ENCODE data around the gene CRYBG1. TPM values are rescaled to one million over a fixed set of nuclear protein-coding genes. Genes with fewer than 3 reads are reported as not detected.

CRYBG1 gene
- total RNA-seq, 2 donors from 2014 or later = 2.5 to 2.7 TPM

DNA sequence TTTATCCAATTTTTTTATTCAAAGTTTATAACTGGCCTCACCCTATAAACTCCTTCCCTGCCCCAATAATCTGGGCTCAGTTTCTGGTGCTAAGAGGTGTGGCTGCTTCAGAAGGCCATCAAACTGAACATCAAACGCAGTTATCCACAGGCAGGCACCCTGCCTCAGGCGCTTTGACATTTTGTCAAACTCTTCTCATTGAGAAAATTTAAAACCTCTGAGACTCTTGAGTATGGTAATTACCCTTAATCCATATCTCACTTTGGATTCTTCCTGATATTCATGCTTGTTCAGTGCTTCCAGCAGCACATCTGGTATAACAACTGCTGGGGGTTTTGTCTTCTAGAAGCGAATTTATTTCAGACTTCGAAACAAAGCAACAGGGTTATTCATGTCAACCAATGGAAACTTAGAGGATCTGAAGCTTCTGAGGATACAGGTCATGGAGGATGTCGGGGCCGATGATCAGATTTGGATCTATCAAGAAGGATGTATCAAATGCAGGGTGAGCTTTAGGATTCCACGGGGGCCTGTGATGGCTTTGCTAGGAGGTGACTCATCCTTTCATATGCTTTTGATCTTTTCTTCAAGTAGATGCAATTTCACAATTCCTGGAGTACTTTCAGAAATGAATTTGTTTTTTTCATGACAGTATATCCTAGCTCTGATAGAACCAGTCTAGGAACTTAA is 200.6 kb downstream of the CRYBG1 start:
- Histone ChIP-seq H3K4me3 (ENCODE audit: low read length) (no peak overlapping the region), H3K9me3 (ENCODE audit: control insufficient read depth, low read length) (no peaks in the 10 kb centered on the region), H3K36me3 (ENCODE audit: control insufficient read depth, insufficient read depth, low read length) (no peaks in the 10 kb centered on the region), H3K27me3 (ENCODE audit: control insufficient read depth, insufficient read depth, low read length, poor library complexity, severe bottlenecking) (no peaks in the 10 kb centered on the region), H3K9ac (ENCODE audit: extremely low read depth, low read length, poor library complexity, severe bottlenecking) (no peak overlapping the region), H3K27ac (ENCODE audit: low read depth, low read length) (no peak overlapping the region), H3K4me1 (ENCODE audit: control insufficient read depth, insufficient read depth, low read length) (no peaks in the 10 kb centered on the region)
- Mint-ChIP-seq H3K4me3 (no peak overlapping the region), H3K4me1 (no peaks in the 10 kb centered on the region), H3K27me3 (ENCODE audit: insufficient read depth) (no peaks in the 10 kb centered on the region), H3K27ac (no peak overlapping the region), H3K36me3 (ENCODE audit: low read depth) (no peaks in the 10 kb centered on the region), H3K9me3 (no peaks in the 10 kb centered on the region)
- TF ChIP-seq, protein P1, sequence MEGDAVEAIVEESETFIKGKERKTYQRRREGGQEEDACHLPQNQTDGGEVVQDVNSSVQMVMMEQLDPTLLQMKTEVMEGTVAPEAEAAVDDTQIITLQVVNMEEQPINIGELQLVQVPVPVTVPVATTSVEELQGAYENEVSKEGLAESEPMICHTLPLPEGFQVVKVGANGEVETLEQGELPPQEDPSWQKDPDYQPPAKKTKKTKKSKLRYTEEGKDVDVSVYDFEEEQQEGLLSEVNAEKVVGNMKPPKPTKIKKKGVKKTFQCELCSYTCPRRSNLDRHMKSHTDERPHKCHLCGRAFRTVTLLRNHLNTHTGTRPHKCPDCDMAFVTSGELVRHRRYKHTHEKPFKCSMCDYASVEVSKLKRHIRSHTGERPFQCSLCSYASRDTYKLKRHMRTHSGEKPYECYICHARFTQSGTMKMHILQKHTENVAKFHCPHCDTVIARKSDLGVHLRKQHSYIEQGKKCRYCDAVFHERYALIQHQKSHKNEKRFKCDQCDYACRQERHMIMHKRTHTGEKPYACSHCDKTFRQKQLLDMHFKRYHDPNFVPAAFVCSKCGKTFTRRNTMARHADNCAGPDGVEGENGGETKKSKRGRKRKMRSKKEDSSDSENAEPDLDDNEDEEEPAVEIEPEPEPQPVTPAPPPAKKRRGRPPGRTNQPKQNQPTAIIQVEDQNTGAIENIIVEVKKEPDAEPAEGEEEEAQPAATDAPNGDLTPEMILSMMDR (conservative IDR thresholded peaks at IDR 0.05) = no peak
- no peak for DNase-seq
- WGBS, 2 experiments (ENCODE audit: insufficient coverage in 1 of 2, insufficient read length in 1 of 2) = 79 to 91% methylated on average over 7 of the region's 7 CpGs

DNA sequence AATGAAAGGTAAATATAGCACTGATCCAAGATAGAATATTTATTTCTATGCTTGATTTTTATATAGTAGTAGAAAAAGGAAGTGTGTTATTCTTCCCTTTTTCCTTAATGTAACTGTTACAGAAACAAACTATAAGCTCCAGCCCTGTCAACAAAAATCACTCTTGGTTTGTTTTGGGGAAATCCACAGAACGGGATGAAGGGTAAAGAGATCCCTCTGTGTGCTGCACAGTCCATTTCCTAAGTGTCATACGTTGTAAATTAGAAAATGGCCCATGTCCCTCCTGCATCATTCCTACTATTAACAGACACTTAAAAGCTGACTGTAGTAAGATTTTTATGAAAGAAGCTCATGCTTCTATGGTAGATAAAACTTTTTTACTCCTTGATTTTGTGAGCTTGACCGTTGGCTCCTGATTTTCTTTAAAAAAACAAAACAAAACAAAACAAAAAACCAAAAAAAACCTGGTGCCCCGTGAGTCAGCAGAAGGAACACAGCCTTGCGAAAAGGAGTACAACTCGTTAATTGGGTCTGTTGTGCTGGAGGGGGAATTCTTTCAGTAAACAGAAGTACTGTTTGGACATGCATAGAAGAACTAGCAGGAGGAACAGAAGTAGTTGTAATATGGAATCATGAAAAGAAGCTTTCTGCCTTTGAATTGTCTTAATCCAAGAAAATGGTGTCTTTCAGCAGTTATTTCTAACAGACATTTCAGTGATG is 201.3 kb downstream of the CRYBG1 start:
- Mint-ChIP-seq H3K4me3 (no peak overlapping the region), H3K27ac (no peak overlapping the region), H3K4me1 (no peaks in the 10 kb centered on the region), H3K36me3 (ENCODE audit: low read depth) (no peaks in the 10 kb centered on the region), H3K9me3 (no peaks in the 10 kb centered on the region), H3K27me3 (ENCODE audit: insufficient read depth) (no peaks in the 10 kb centered on the region)
- DNase-seq = no peak
- Histone ChIP-seq H3K36me3 (ENCODE audit: control insufficient read depth, insufficient read depth, low read length) (no peaks in the 10 kb centered on the region), H3K4me3 (ENCODE audit: low read length) (no peak overlapping the region), H3K9ac (ENCODE audit: extremely low read depth, low read length, poor library complexity, severe bottlenecking) (no peak overlapping the region), H3K27me3 (ENCODE audit: control insufficient read depth, insufficient read depth, low read length, poor library complexity, severe bottlenecking) (no peaks in the 10 kb centered on the region), H3K4me1 (ENCODE audit: control insufficient read depth, insufficient read depth, low read length) (no peaks in the 10 kb centered on the region), H3K27ac (ENCODE audit: low read depth, low read length) (no peak overlapping the region), H3K9me3 (ENCODE audit: control insufficient read depth, low read length) (no peaks in the 10 kb centered on the region)
- whole genome bisulfite sequencing, 2 experiments (ENCODE audit: insufficient coverage in 1 of 2, insufficient read length in 1 of 2) = 83 to 91% methylated on average over 4 to 6 of the region's 6 CpGs
- TF ChIP-seq, protein P1 (conservative IDR thresholded peaks at IDR 0.05) = no peak

DNA sequence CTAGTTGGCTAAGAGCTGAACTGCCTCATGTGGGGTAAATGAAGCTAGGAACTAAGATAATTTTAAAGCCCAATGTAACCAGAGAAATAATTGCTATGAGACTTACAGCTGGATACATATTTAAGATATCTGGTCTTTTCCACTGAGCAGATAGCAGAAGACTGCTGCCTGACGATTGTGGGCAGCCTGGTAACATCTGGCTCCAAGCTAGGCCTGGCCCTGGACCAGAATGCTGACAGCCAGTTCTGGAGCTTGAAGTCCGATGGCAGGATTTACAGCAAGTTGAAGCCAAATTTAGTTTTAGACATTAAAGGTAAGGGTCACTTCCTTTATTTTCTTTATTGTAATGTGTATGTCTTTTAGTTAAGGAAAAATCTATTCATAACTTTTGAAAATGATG is 203.1 kb downstream of the CRYBG1 start:
- no peak overlapping the region for H3K4me3 Mint-ChIP-seq
- no peaks in the 10 kb centered on the region for H3K4me1 Mint-ChIP-seq
- no peak overlapping the region for H3K27ac ChIP-seq (ENCODE audit: low read depth, low read length)
- TF ChIP-seq, protein P1 (conservative IDR thresholded peaks at IDR 0.05) = no peak
- H3K4me1 ChIP-seq (ENCODE audit: control insufficient read depth, insufficient read depth, low read length) = no peaks in the 10 kb centered on the region
- H3K27me3 Mint-ChIP-seq (ENCODE audit: insufficient read depth) = no peaks in the 10 kb centered on the region
- H3K9me3 ChIP-seq (ENCODE audit: control insufficient read depth, low read length) = no peaks in the 10 kb centered on the region
- H3K36me3 Mint-ChIP-seq (ENCODE audit: low read depth) = no peaks in the 10 kb centered on the region
- H3K9me3 Mint-ChIP-seq = no peaks in the 10 kb centered on the region
- H3K27ac Mint-ChIP-seq = no peak overlapping the region
- no peaks in the 10 kb centered on the region for H3K27me3 ChIP-seq (ENCODE audit: control insufficient read depth, insufficient read depth, low read length, poor library complexity, severe bottlenecking)
- no peak overlapping the region for H3K9ac ChIP-seq (ENCODE audit: extremely low read depth, low read length, poor library complexity, severe bottlenecking)
- WGBS, 2 experiments (ENCODE audit: insufficient coverage in 1 of 2, insufficient read length in 1 of 2) = 92 to 96% methylated on average over 2 of the region's 2 CpGs
- no peak overlapping the region for H3K4me3 ChIP-seq (ENCODE audit: low read length)
- no peak for DNase-seq
- H3K36me3 ChIP-seq (ENCODE audit: control insufficient read depth, insufficient read depth, low read length) = no peaks in the 10 kb centered on the region

Data from endodermal cell (in vitro differentiated cells).